LNCaP clone FGC (cell line): Measurements from ENCODE around the gene KLK3.

Experiments
- DNase-seq: peaks from one replicate; pipeline ENCODE4 v3.0.0-alpha.2; 2011; ENCODE audit warnings: low read depth
- H3K4me3 ChIP-seq: 2 replicates; pipeline ENCODE4 v1.5.1; 2011; ENCODE audit warnings: mild to moderate bottlenecking, low read depth, low read length, control low read depth
- CTCF ChIP-seq: IDR thresholded peaks from 2 replicates; pipeline ENCODE4 v1.5.1; 2012; ENCODE audit warnings: mild to moderate bottlenecking; ENCODE audit not compliant: control insufficient read depth, insufficient read depth; ENCODE audit errors: extremely low read depth

Gene KLK3

GRCh38 chr19:50844296-50844935, 10.3 kb upstream of the KLK3 start:
- DNase-seq: peak; percentile 95
- no peak for TF ChIP-seq CTCF
- H3K4me3 ChIP-seq: peak overlapping the region; percentile 29

DNA sequence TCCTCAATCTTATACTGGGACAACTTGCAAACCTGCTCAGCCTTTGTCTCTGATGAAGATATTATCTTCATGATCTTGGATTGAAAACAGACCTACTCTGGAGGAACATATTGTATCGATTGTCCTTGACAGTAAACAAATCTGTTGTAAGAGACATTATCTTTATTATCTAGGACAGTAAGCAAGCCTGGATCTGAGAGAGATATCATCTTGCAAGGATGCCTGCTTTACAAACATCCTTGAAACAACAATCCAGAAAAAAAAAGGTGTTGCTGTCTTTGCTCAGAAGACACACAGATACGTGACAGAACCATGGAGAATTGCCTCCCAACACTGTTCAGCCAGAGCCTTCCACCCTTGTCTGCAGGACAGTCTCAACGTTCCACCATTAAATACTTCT, 4.0 kb upstream of the KLK3 start:
- DNase-seq: peak; percentile 98
- H3K4me3 ChIP-seq: no peak overlapping the region
- no peak for TF ChIP-seq CTCF

- TF ChIP-seq CTCF: no peak
- DNase-seq: peak; percentile 94
- no peak overlapping the region for H3K4me3 ChIP-seq
Observed at GRCh38 chr19:50851620-50852019, 3.1 kb upstream of the KLK3 start.

DNA sequence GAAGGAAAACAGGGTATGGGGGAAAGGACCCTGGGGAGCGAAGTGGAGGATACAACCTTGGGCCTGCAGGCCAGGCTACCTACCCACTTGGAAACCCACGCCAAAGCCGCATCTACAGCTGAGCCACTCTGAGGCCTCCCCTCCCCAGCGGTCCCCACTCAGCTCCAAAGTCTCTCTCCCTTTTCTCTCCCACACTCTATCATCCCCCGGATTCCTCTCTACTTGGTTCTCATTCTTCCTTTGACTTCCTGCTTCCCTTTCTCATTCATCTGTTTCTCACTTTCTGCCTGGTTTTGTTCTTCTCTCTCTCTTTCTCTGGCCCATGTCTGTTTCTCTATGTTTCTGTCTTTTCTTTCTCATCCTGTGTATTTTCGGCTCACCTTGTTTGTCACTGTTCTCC, 2.7 kb downstream of the KLK3 start:
- no peak for DNase-seq
- no peak for TF ChIP-seq CTCF

DNA sequence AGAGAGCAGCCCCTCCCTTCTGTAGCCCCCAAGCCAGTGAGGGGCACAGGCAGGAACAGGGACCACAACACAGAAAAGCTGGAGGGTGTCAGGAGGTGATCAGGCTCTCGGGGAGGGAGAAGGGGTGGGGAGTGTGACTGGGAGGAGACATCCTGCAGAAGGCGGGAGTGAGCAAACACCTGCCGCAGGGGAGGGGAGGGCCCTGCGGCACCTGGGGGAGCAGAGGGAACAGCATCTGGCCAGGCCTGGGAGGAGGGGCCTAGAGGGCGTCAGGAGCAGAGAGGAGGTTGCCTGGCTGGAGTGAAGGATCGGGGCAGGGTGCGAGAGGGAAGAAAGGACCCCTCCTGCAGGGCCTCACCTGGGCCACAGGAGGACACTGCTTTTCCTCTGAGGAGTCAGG, 4.2 kb downstream of the KLK3 start:
- H3K4me3 ChIP-seq: peak overlapping the region; percentile 66
- TF ChIP-seq CTCF: no peak; the same call in 1 of the 2 replicates
- DNase-seq: no peak

More for the DNA sequence above, 2.7 kb downstream of the KLK3 start:
- peak overlapping the region; percentile 66 for H3K4me3 ChIP-seq

- DNase-seq: no peak
- no peak overlapping the region for H3K4me3 ChIP-seq
- TF ChIP-seq CTCF: no peak
Observed at GRCh38 chr19:50859849-50860248, 5.1 kb downstream of the KLK3 start.

- H3K4me3 ChIP-seq: no peak overlapping the region
- no peak for DNase-seq
- TF ChIP-seq CTCF: no peak
Observed at GRCh38 chr19:50861010-50861409, 6.3 kb downstream of the KLK3 start.
